Skeletal muscle satellite cell (primary cell): Measurements from ENCODE around the gene PKHD1. TPM values are rescaled to one million over a fixed set of nuclear protein-coding genes. Genes with fewer than 3 reads are reported as not detected.

Experiments used
- H3K27me3 ChIP-seq: 2 replicates; pipeline ENCODE4 v1.7.0; 2013; ENCODE audit warnings: low read length; ENCODE audit not compliant: control insufficient read depth, insufficient read depth
- H3K36me3 ChIP-seq: 2 replicates; pipeline ENCODE4 v1.7.0; 2013; ENCODE audit warnings: mild to moderate bottlenecking, control low read depth, low read length; ENCODE audit not compliant: insufficient read depth
- H3K4me1 ChIP-seq: 2 replicates; pipeline ENCODE4 v1.7.0; 2013; ENCODE audit warnings: low read length; ENCODE audit not compliant: control insufficient read depth, insufficient read depth
- H3K4me2 ChIP-seq: 2 replicates; pipeline ENCODE4 v1.7.0; 2013; ENCODE audit warnings: mild to moderate bottlenecking, low read length
- H3K4me3 ChIP-seq: 2 replicates; pipeline ENCODE4 v1.7.0; 2013; ENCODE audit warnings: low read length
- H3K9ac ChIP-seq: 2 replicates; pipeline ENCODE4 v1.7.0; 2013; ENCODE audit warnings: mild to moderate bottlenecking, low read depth, low read length, moderate library complexity
- H3K9me3 ChIP-seq: replicated peaks from 2 replicates; pipeline ENCODE4 v1.7.0; 2013; ENCODE audit warnings: mild to moderate bottlenecking, control low read depth, low read length
- total RNA-seq: library from RNA; depleted of rRNA; stranded (reverse); fragments of >200 nt; gene quantifications from 2 replicates; pipeline ENCODE4 v1.2.3, GENCODE V29; 2012; rRNA removed

Gene PKHD1, protein sequence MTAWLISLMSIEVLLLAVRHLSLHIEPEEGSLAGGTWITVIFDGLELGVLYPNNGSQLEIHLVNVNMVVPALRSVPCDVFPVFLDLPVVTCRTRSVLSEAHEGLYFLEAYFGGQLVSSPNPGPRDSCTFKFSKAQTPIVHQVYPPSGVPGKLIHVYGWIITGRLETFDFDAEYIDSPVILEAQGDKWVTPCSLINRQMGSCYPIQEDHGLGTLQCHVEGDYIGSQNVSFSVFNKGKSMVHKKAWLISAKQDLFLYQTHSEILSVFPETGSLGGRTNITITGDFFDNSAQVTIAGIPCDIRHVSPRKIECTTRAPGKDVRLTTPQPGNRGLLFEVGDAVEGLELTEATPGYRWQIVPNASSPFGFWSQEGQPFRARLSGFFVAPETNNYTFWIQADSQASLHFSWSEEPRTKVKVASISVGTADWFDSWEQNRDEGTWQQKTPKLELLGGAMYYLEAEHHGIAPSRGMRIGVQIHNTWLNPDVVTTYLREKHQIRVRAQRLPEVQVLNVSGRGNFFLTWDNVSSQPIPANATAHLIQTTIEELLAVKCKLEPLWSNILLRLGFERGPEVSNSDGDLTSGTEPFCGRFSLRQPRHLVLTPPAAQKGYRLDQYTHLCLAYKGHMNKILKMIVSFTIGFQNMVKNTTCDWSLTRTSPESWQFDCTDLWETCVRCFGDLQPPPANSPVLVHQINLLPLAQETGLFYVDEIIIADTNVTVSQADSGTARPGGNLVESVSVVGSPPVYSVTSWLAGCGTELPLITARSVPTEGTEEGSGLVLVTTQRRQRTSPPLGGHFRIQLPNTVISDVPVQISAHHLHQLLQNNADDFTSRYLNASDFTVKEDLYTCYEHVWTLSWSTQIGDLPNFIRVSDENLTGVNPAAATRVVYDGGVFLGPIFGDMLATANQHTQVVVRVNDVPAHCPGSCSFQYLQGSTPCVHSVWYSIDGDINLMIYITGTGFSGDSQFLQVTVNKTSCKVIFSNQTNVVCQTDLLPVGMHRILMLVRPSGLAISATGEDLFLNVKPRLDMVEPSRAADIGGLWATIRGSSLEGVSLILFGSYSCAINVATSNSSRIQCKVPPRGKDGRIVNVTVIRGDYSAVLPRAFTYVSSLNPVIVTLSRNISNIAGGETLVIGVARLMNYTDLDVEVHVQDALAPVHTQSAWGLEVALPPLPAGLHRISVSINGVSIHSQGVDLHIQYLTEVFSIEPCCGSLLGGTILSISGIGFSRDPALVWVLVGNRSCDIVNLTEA (N-terminal part only)
- 0.22 TPM in 1 of 2 replicates, not detected in the other for total RNA-seq

DNA sequence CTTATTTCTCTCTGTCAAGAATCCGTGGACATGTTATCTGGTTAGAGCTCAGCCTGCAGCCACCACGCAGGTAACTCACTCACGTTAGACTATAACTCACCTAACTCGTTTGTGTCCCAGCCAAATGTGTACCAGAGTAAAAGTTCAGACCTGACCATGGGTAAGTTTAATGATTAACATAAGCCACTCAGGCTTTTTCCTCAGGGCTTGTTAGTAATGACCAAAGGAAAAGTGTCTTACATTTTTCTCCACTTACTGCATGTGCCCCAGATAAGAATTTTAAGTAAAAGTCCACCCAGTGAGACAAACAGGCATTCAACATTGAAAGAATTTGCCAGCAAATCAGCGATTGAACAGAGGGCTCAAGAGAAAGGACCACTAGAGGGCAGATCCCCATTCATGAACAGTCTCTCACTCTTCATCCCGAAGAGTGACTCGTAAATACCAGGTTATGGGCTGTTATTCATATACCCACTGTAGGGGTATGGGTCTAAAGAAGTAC is at the start of gene PKHD1:
Gene PKHD1, minus strand, starts transcription at position 116 of the 502 bp plus-strand sequence. CDS start 2,680 bp downstream, outside the sequence.
- no peaks in the 10 kb centered on the region for H3K9me3 ChIP-seq

DNA sequence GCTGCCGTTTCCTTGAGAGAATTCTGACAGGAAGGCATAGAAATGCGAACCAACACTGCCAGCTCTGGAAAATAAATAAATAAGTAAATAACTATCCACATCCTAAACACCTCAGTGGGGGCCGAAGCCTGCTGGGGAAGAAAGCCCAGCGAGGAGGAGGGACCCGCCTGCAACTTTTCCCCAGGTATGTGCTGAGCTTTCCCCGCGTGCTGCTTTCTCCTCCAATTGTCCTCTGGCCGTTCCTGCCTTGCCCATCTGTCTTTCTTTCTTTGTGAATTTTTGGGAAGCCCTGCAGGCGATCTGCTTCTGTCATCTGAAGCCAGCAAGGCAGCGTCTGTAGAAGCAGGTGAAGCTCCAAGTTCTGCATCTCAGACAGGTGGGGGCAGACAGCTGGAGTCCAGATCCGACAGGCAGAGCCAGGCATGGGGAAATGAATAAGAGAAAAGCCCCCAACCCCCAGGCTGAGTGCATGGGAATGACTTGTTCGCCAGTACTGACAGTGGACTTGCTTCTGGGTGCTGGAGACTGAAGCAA is 49.6 kb upstream of the PKHD1 start:
- Histone ChIP-seq H3K27me3 (no peaks in the 10 kb centered on the region), H3K9me3 (no peaks in the 10 kb centered on the region), H3K9ac (peak overlapping the region; percentile 13), H3K36me3 (no peaks in the 10 kb centered on the region), H3K4me1 (peaks cover 8% of the 10 kb centered on the region), H3K4me2 (peak overlapping the region; percentile 41), H3K4me3 (peak overlapping the region; percentile 51)

More for the DNA sequence above, at the start of gene PKHD1:
- no peak within 1 kb of the TSS for H3K9ac ChIP-seq
- H3K4me1 ChIP-seq: no peaks in the 10 kb centered on the region
- H3K27me3 ChIP-seq: no peaks in the 10 kb centered on the region
- no peak within 1 kb of the TSS for H3K4me2 ChIP-seq
- no peaks in the 10 kb centered on the region for H3K36me3 ChIP-seq
- H3K4me3 ChIP-seq: no peak within 1 kb of the TSS

DNA sequence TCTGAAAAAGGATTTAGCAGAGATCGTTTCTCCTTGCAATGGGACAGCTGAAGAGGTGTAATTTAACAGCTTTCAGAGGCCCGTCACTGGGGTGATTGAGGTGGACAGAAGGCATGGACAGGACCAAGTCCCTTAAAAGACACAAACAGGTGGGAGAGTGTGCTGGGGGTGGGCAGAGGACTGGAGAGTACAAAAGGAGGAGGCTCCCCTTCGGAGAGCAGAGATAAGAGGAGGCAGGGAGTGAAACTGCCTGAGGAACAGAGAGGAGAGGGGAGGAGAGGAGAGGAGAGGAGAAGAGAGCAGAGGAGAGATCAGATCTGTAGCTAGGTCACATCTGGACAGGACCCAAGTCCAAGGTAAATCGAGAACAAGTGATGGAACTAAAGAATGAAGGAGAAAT is 48.6 kb upstream of the PKHD1 start:
- Histone ChIP-seq H3K9me3 (no peaks in the 10 kb centered on the region), H3K4me2 (peak overlapping the region; percentile 13), H3K9ac (peak overlapping the region; percentile 13), H3K27me3 (no peaks in the 10 kb centered on the region), H3K4me1 (peaks cover 8% of the 10 kb centered on the region), H3K4me3 (peak overlapping the region; percentile 12), H3K36me3 (no peaks in the 10 kb centered on the region)

DNA sequence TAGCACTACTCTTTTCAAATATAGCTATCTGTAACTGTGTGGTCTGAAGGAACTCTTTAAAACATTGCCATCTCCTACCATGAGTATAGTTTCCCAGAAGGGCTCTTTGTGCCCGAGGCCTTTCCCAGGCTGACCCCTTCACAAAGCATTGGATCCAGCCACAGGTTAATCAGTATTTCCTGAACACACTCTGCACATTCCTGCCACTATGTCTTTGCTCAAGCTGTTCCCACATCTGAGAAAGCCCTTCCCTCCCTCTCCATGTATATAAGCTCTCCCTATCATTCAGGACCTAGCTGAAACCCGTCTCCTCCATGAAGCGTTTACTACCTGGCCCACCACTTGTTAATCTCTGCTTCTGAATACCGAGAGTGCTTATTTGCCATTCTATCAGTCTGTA is 47.8 kb upstream of the PKHD1 start:
- Histone ChIP-seq H3K4me2 (no peak overlapping the region), H3K9me3 (no peaks in the 10 kb centered on the region), H3K27me3 (no peaks in the 10 kb centered on the region), H3K9ac (no peak overlapping the region), H3K4me3 (no peak overlapping the region), H3K36me3 (no peaks in the 10 kb centered on the region), H3K4me1 (peaks cover 6% of the 10 kb centered on the region)

DNA sequence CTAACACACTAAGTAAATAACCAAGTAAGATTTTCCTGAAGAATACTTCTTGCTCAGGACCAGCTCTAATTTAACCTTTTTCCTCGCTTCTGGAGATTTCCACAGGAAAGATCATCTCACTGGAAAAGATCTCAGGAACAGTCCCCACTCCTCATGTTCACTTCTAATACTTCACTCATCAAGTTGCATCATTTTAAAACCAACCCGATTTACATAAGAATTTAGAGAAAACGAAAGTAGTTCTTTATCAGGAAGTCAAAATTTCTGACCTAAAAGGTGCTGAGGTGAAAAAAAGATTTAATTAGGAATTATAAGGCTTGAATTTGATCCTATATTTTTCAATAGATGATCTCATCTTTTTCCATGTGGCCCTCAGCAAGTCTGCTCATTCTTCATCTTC is 46.6 kb upstream of the PKHD1 start:
- Histone ChIP-seq H3K9me3 (no peaks in the 10 kb centered on the region), H3K4me1 (no peaks in the 10 kb centered on the region), H3K9ac (no peak overlapping the region), H3K4me2 (no peak overlapping the region), H3K27me3 (no peaks in the 10 kb centered on the region), H3K4me3 (no peak overlapping the region), H3K36me3 (no peaks in the 10 kb centered on the region)

DNA sequence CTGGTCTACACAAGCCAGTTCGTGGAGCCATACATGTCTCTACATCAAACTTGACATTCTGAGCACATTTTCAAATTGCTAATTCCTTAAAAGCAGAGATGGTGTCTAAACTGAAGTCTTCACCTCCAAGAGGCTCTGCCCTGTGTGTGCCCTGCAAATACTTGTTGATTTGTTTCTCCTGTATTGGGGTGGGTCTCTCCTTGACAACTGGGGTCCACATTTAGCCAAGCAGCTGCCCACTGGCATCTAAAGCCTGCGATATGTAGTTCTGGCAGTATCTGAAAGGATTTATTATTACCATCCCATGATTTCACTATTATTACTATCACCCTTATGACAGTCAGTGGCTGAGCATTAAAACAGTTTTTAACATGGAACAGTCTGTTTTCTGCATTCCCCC is 45.9 kb upstream of the PKHD1 start:
- Histone ChIP-seq H3K27me3 (no peaks in the 10 kb centered on the region), H3K4me3 (no peak overlapping the region), H3K9ac (no peak overlapping the region), H3K9me3 (no peaks in the 10 kb centered on the region), H3K36me3 (no peaks in the 10 kb centered on the region), H3K4me2 (no peak overlapping the region), H3K4me1 (no peaks in the 10 kb centered on the region)

DNA sequence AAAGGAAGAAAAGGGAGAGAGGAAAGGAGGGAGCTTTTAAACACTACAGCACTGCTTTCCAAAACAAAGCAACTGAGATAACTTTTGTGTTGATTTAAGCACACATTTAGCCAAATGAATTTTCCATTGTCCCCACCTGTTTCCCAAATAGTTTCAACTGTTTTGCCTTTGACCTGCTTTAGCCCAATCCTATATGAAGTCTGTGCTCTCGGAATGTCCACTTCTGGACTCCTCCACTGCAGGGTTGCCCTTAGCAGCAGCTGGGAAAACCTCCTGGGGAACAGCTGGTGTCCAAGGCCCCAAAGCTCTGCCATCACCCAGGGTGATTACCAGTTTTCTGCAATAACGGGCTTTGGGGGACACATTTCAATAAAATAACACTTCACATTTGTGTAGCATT is 44.9 kb upstream of the PKHD1 start:
- H3K27me3 ChIP-seq: no peaks in the 10 kb centered on the region
- no peaks in the 10 kb centered on the region for H3K9me3 ChIP-seq
- no peaks in the 10 kb centered on the region for H3K4me1 ChIP-seq
- no peak overlapping the region for H3K9ac ChIP-seq
- H3K36me3 ChIP-seq: no peaks in the 10 kb centered on the region
- H3K4me2 ChIP-seq: no peak overlapping the region
- no peak overlapping the region for H3K4me3 ChIP-seq

DNA sequence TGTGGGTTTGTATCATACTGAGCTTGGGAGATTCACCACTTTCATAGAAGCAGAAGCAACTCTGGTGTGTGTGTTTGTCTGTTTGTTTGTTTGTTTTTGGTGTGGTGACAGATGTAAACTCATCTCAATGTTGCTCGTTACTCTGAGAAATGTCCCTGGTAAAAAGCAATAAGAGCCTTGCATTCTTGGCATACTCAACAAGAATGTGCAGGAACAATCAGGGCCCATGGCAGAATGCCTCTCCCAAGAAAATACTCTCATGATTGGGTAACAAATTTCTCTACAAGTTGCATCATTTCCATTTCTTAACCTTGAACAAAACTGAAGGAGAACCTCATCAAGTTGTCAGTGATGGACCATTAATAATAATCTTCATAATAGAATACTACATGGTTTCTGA is 43.0 kb upstream of the PKHD1 start:
- Histone ChIP-seq H3K4me1 (no peaks in the 10 kb centered on the region), H3K36me3 (no peaks in the 10 kb centered on the region), H3K4me2 (no peak overlapping the region), H3K4me3 (no peak overlapping the region), H3K27me3 (no peaks in the 10 kb centered on the region), H3K9me3 (no peaks in the 10 kb centered on the region), H3K9ac (no peak overlapping the region)

DNA sequence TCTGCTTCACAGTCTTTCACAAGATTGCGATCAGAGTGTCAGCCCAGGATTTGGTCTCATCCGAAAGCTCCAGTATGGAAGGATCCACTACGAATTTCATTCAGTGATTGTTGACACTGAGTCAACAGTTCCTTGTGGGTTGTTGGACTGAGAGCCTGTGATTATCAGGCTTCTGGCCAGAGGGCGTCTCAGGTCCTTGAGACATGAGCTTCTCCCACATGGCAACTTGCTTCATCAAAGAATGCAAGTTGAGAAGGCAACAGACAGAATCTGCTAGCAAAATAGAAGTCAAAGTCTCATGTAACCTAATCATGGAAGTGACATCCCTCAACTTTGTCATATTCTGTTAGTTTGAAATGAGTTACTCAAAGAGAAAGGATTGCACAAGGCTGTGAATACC is 40.5 kb upstream of the PKHD1 start:
- no peaks in the 10 kb centered on the region for H3K4me1 ChIP-seq
- no peak overlapping the region for H3K4me2 ChIP-seq
- H3K4me3 ChIP-seq: no peak overlapping the region
- H3K27me3 ChIP-seq: no peaks in the 10 kb centered on the region
- H3K36me3 ChIP-seq: no peaks in the 10 kb centered on the region
- H3K9me3 ChIP-seq: no peaks in the 10 kb centered on the region
- H3K9ac ChIP-seq: no peak overlapping the region

DNA sequence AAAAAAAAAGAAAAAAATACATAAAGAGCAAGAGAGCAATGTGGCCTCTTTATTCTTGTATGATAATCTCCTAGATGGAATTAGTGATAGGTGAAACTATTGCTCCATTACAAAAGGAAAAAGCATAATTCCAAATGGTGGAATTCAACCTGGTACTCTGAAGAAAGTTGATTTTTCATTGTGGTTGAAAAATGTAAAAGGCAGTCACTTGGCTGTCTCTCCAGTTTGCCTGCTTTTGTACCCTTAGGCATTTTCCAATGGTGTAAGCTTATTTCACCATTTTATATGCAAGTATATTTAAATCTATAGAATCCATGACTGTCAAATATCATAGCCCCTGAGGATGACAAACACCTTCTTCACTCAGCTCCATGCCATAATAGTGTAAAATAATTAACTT is 38.8 kb upstream of the PKHD1 start:
- no peak overlapping the region for H3K4me3 ChIP-seq
- H3K9me3 ChIP-seq: no peaks in the 10 kb centered on the region
- H3K27me3 ChIP-seq: no peaks in the 10 kb centered on the region
- H3K4me1 ChIP-seq: no peaks in the 10 kb centered on the region
- no peaks in the 10 kb centered on the region for H3K36me3 ChIP-seq
- H3K4me2 ChIP-seq: no peak overlapping the region
- no peak overlapping the region for H3K9ac ChIP-seq

DNA sequence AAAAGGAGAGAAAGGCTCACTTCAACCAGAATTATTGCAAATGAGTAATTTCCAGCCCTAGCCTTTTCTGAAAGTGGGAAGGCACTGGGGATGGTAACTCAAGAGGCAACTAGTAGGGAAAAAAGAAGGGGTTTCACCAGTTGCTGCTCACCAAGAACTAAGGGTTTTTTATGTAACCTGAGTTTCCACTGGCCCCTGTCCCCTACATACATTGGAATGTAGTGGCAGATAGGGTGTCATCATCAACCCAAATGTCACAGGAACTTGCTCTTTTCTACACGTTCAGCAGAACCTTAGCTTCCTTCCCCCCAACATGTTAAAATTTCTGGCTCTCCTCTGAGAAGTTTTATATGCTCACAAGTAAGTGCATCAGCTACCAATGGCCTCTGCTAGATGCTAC is 38.2 kb upstream of the PKHD1 start:
- Histone ChIP-seq H3K4me3 (no peak overlapping the region), H3K9me3 (no peaks in the 10 kb centered on the region), H3K9ac (no peak overlapping the region), H3K36me3 (no peaks in the 10 kb centered on the region), H3K4me1 (no peaks in the 10 kb centered on the region), H3K27me3 (no peaks in the 10 kb centered on the region), H3K4me2 (no peak overlapping the region)
